HEK293T (cell line): ENCODE data around the gene MCEMP1.

Experiments
- CTCF ChIA-PET: fragments of 350-600 bp; formaldehyde crosslinking; extraction: SDS; loops from one replicate; lab custom pipeline; 2021; ENCODE audit warnings: antibody characterized with exemption, inconsistent platforms; lab: Yijun Ruan, JAX
- POLR2A ChIA-PET: fragments of 350-600 bp; formaldehyde crosslinking; extraction: SDS; loops from one replicate; lab custom pipeline; 2020; ENCODE audit warnings: antibody characterized with exemption, inconsistent platforms; lab: Yijun Ruan, JAX
- DNase-seq: peaks from one replicate; pipeline ENCODE4 v3.0.0; 2012; ENCODE audit warnings: mixed read lengths; ENCODE audit errors: extremely low spot score
- ARNT ChIP-seq: fragments of 450-650 bp; IDR thresholded peaks from 2 replicates; pipeline ENCODE4 v1.6.1; 2017; ENCODE audit warnings: mild to moderate bottlenecking
- BHLHE40 ChIP-seq: fragments of 450-650 bp; IDR thresholded peaks from 2 replicates; pipeline ENCODE4 v1.6.1; 2016; ENCODE audit warnings: mild to moderate bottlenecking, moderate library complexity, borderline replicate concordance
- CTBP1 ChIP-seq: fragments of 450-650 bp; IDR thresholded peaks from 2 replicates; pipeline ENCODE4 v1.6.1; 2016; ENCODE audit warnings: borderline replicate concordance
- ELF4 ChIP-seq: fragments of 450-650 bp; IDR thresholded peaks from 2 replicates; pipeline ENCODE4 v1.6.1; 2017; ENCODE audit warnings: antibody characterized with exemption
- FOXA1 ChIP-seq: fragments of 450-650 bp; IDR thresholded peaks from 2 replicates; pipeline ENCODE4 v1.6.1; 2016; ENCODE audit warnings: mild to moderate bottlenecking
- FOXK2 ChIP-seq: fragments of 450-650 bp; IDR thresholded peaks from 2 replicates; pipeline ENCODE4 v1.6.1; 2016; ENCODE audit warnings: mild to moderate bottlenecking
- FOXM1 ChIP-seq: fragments of 450-650 bp; IDR thresholded peaks from 2 replicates; pipeline ENCODE4 v1.6.1; 2017; ENCODE audit warnings: mild to moderate bottlenecking, borderline replicate concordance
- HDGF ChIP-seq: fragments of 450-650 bp; IDR thresholded peaks from 2 replicates; pipeline ENCODE4 v1.6.1; 2017; ENCODE audit warnings: antibody characterized with exemption, borderline replicate concordance
- L3MBTL2 ChIP-seq: fragments of 450-650 bp; conservative IDR thresholded peaks from 2 replicates; pipeline ENCODE4 v1.6.1; 2016; ENCODE audit warnings: mild to moderate bottlenecking
- LEF1 ChIP-seq: fragments of 450-650 bp; IDR thresholded peaks from 2 replicates; pipeline ENCODE4 v1.6.1; 2017; ENCODE audit warnings: mild to moderate bottlenecking, borderline replicate concordance
- NFRKB ChIP-seq: fragments of 450-650 bp; IDR thresholded peaks from 2 replicates; pipeline ENCODE4 v1.6.1; 2016; ENCODE audit warnings: mild to moderate bottlenecking, moderate library complexity
- PKNOX1 ChIP-seq: fragments of 450-650 bp; IDR thresholded peaks from 2 replicates; pipeline ENCODE4 v1.6.1; 2016
- SP1 ChIP-seq: fragments of 450-650 bp; IDR thresholded peaks from 2 replicates; pipeline ENCODE4 v1.6.1; 2017
- SUZ12 ChIP-seq: fragments of 450-650 bp; IDR thresholded peaks from 2 replicates; pipeline ENCODE4 v1.6.1; 2016; ENCODE audit warnings: mild to moderate bottlenecking
- TARDBP ChIP-seq: fragments of 450-650 bp; IDR thresholded peaks from 2 replicates; pipeline ENCODE4 v1.6.1; 2016
- ZNF384 ChIP-seq: fragments of 450-650 bp; IDR thresholded peaks from 2 replicates; pipeline ENCODE4 v1.6.1; 2016

Gene MCEMP1

GRCh38 chr19:7676854-7677253 lies at the start of gene MCEMP1:
TSS of gene MCEMP1 (plus strand) at chr19:7677090. CDS start at chr19:7677121, 31 bp downstream.
- CTCF ChIA-PET = interaction anchor here (0.6 kb wide), 1 partner anchor 20 kb away, joined by 3 read pairs; no protein-coding TSS in a partner anchor
- DNase-seq = no peak
- POLR2A ChIA-PET = no interaction called here
- TF ChIP-seq BHLHE40 (no peak), SUZ12 (no peak), CTBP1 (no peak), ZNF384 (no peak), NFRKB (no peak), FOXK2 (no peak), TARDBP (no peak), HDGF (no peak), ELF4 (no peak), PKNOX1 (no peak), FOXA1 (no peak), SP1 (no peak), ARNT (no peak), FOXM1 (no peak), L3MBTL2 (no peak), LEF1 (no peak)

- no peak for DNase-seq
- ChIA-PET CTCF (no interaction called here), POLR2A (no interaction called here)
- TF ChIP-seq SP1 (no peak), L3MBTL2 (no peak), CTBP1 (no peak), ZNF384 (no peak), NFRKB (no peak), LEF1 (no peak), PKNOX1 (no peak), ARNT (no peak), SUZ12 (no peak), ELF4 (no peak), FOXK2 (no peak)
Measured at GRCh38 chr19:7627166-7627565, 49.7 kb upstream of the MCEMP1 start.

- TF ChIP-seq HDGF (no peak), ZNF384 (no peak), FOXK2 (no peak), LEF1 (no peak), NFRKB (no peak), L3MBTL2 (no peak), CTBP1 (no peak), TARDBP (no peak), BHLHE40 (no peak), FOXA1 (no peak), SP1 (no peak), PKNOX1 (no peak), FOXM1 (no peak), ARNT (no peak), ELF4 (no peak), SUZ12 (no peak)
- CTCF ChIA-PET = interaction anchor here (1.4 kb wide), 1 partner anchor 60 kb away, joined by 6 read pairs; no protein-coding TSS in a partner anchor
- POLR2A ChIA-PET = interaction anchor here (0.7 to 1.9 kb wide), 10 partner anchors 10 to 200 kb away, joined by 3 to 10 read pairs (median 6); partner anchors contain the start of genes CAMSAP3 and TRAPPC5
- no peak for DNase-seq
Measured at GRCh38 chr19:7628589-7629311, 48.1 kb upstream of the MCEMP1 start.

- peak; percentile 97 for DNase-seq
- POLR2A ChIA-PET = interaction anchor here (0.7 to 1.9 kb wide), 13 partner anchors 9 to 291 kb away, joined by 3 to 10 read pairs (median 5); partner anchors contain the start of genes CAMSAP3, SNAPC2 and TRAPPC5
- peak; percentile 80 for TF ChIP-seq L3MBTL2
- peak; percentile 100 for TF ChIP-seq PKNOX1
- TF ChIP-seq ARNT = no peak
- peak; percentile 84 for TF ChIP-seq ELF4
- TF ChIP-seq FOXK2 = peak; percentile 94
- CTCF ChIA-PET = interaction anchor here (1.4 kb wide), 1 partner anchor 61 kb away, joined by 6 read pairs; no protein-coding TSS in a partner anchor
Measured at GRCh38 chr19:7629347-7630054, 47.4 kb upstream of the MCEMP1 start, which contains the start of the genes PET100 and XAB2. TSS of gene PET100 (plus strand) at chr19:7629793. CDS start at chr19:7629834, 41 bp downstream. TSS of gene XAB2 (minus strand) at chr19:7629545. CDS start at chr19:7629527, 18 bp downstream.

- CTCF ChIA-PET = no interaction called here
- POLR2A ChIA-PET = interaction anchor here (1.1 kb wide), 1 partner anchor 10 kb away, joined by 3 read pairs; no protein-coding TSS in a partner anchor
- DNase-seq = no peak
- TF ChIP-seq ZNF384 (no peak), CTBP1 (no peak), FOXA1 (no peak), HDGF (no peak), ELF4 (no peak), L3MBTL2 (no peak), SP1 (no peak), BHLHE40 (no peak), LEF1 (no peak), SUZ12 (no peak), FOXM1 (no peak), PKNOX1 (no peak), ARNT (no peak), TARDBP (no peak), FOXK2 (no peak), NFRKB (no peak)
Measured at GRCh38 chr19:7631577-7631976, 45.3 kb upstream of the MCEMP1 start.
